Measurements from ENCODE around the gene SRL. TPM values are rescaled to one million over a fixed set of nuclear protein-coding genes. Genes with fewer than 3 reads are reported as not detected.

Gene SRL
- total RNA-seq, 5 donors from 2014 or later (not counting 1 experiment from before 2014, with no cell fraction given) = 0.06 TPM; not detected in 4

GRCh38 chr16:4280625-4281024 is 38.7 kb upstream of the SRL start:
- ChIA-PET POLR2A (no interaction called here), CTCF (no interaction called here)
- H3K4me3 Mint-ChIP-seq = no peak overlapping the region
- no peak overlapping the region for H3K27ac Mint-ChIP-seq
- Histone ChIP-seq H3K27me3 (replicated peaks in 1 of 2; ENCODE audit: control insufficient read depth in 2 of 2, extremely low read depth in 1 of 2, insufficient read depth in 2 of 2, low read length in 1 of 2) (peaks cover 0 to 21% of the 10 kb centered on the region in 2 experiments), H3K4me3 (ENCODE audit: control insufficient read depth in 1 of 2, extremely low read depth in 1 of 2, low read length in 1 of 2) (no peak overlapping the region), H3K4me1 (ENCODE audit: control insufficient read depth in 1 of 2, extremely low read depth in 1 of 2, insufficient read depth in 2 of 2, low read length in 2 of 2) (no peaks in the 10 kb centered on the region), H3K36me3 (ENCODE audit: control insufficient read depth in 2 of 2, extremely low read depth in 1 of 2, insufficient read depth in 1 of 2, low read length in 1 of 2) (no peaks in the 10 kb centered on the region), H3K9me3 (no peaks in the 10 kb centered on the region), H3K27ac (ENCODE audit: low read length) (no peak overlapping the region)
- peaks cover 8 to 13% of the 10 kb centered on the region in 2 donors for H3K27me3 Mint-ChIP-seq
- no peaks in the 10 kb centered on the region for H3K36me3 Mint-ChIP-seq
- DNase-seq = no peak
- 71% methylated on average over 1 of the region's 2 CpGs for WGBS (ENCODE audit: insufficient coverage)
- H3K9me3 Mint-ChIP-seq = peaks cover 0 to 3% (median 0%) of the 10 kb centered on the region in 3 donors
- peaks cover 0 to 8% (median 0%) of the 10 kb centered on the region in 3 donors for H3K4me1 Mint-ChIP-seq
- ATAC-seq (replicated peaks in 1 of 4) = no peak

- no peak overlapping the region for H3K27ac ChIP-seq (ENCODE audit: low read length)
- H3K4me3 Mint-ChIP-seq = no peak overlapping the region
- no peak for DNase-seq
- no peaks in the 10 kb centered on the region for H3K27me3 ChIP-seq (replicated peaks in 1 of 2; ENCODE audit: control insufficient read depth in 2 of 2, extremely low read depth in 1 of 2, insufficient read depth in 2 of 2, low read length in 1 of 2)
- H3K4me1 Mint-ChIP-seq = peaks cover 2 to 6% (median 3%) of the 10 kb centered on the region in 3 donors
- WGBS (ENCODE audit: insufficient coverage) = no CpG with 5 or more reads among the region's 2 CpGs
- ChIA-PET POLR2A (no interaction called here), CTCF (interaction anchor here in 1 of 2 donors (1.1 kb wide), 1 partner anchor 322 kb away, joined by 3 read pairs; no protein-coding TSS in a partner anchor)
- H3K4me3 ChIP-seq (ENCODE audit: control insufficient read depth in 1 of 2, extremely low read depth in 1 of 2, low read length in 1 of 2) = no peak overlapping the region
- ATAC-seq (replicated peaks in 1 of 4) = no peak
- no peaks in the 10 kb centered on the region for H3K27me3 Mint-ChIP-seq
- H3K9me3 ChIP-seq = no peaks in the 10 kb centered on the region
- H3K4me1 ChIP-seq (ENCODE audit: control insufficient read depth in 1 of 2, extremely low read depth in 1 of 2, insufficient read depth in 2 of 2, low read length in 2 of 2) = peaks cover 0 to 9% of the 10 kb centered on the region in 2 experiments
- peaks cover 0 to 3% (median 0%) of the 10 kb centered on the region in 3 donors for H3K9me3 Mint-ChIP-seq
- H3K27ac Mint-ChIP-seq = no peak overlapping the region
- no peaks in the 10 kb centered on the region for H3K36me3 Mint-ChIP-seq
- no peaks in the 10 kb centered on the region for H3K36me3 ChIP-seq (ENCODE audit: control insufficient read depth in 2 of 2, extremely low read depth in 1 of 2, insufficient read depth in 1 of 2, low read length in 1 of 2)
Measured at GRCh38 chr16:4277987-4278513, 36.2 kb upstream of the SRL start.

GRCh38 chr16:4275861-4276260 is 34.0 kb upstream of the SRL start:
- no peaks in the 10 kb centered on the region for H3K27me3 ChIP-seq (replicated peaks in 1 of 2; ENCODE audit: control insufficient read depth in 2 of 2, extremely low read depth in 1 of 2, insufficient read depth in 2 of 2, low read length in 1 of 2)
- WGBS (ENCODE audit: insufficient coverage) = 93% methylated on average over 5 of the region's 6 CpGs
- ATAC-seq (replicated peaks in 1 of 4) (no peak), DNase-seq (no peak)
- Mint-ChIP-seq H3K36me3 (no peaks in the 10 kb centered on the region), H3K4me1 (peaks cover 2 to 12% (median 5%) of the 10 kb centered on the region in 3 donors), H3K4me3 (no peak overlapping the region), H3K9me3 (peaks cover 0 to 3% (median 0%) of the 10 kb centered on the region in 3 donors), H3K27ac (no peak overlapping the region), H3K27me3 (no peaks in the 10 kb centered on the region)
- ChIA-PET CTCF (no interaction called here), POLR2A (no interaction called here)
- H3K9me3 ChIP-seq = no peaks in the 10 kb centered on the region
- no peaks in the 10 kb centered on the region for H3K36me3 ChIP-seq (ENCODE audit: control insufficient read depth in 2 of 2, extremely low read depth in 1 of 2, insufficient read depth in 1 of 2, low read length in 1 of 2)
- peaks cover 3 to 17% of the 10 kb centered on the region in 2 experiments for H3K4me1 ChIP-seq (ENCODE audit: control insufficient read depth in 1 of 2, extremely low read depth in 1 of 2, insufficient read depth in 2 of 2, low read length in 2 of 2)
- no peak overlapping the region for H3K4me3 ChIP-seq (ENCODE audit: control insufficient read depth in 1 of 2, extremely low read depth in 1 of 2, low read length in 1 of 2)
- no peak overlapping the region for H3K27ac ChIP-seq (ENCODE audit: low read length)

GRCh38 chr16:4273858-4274311 is 32.0 kb upstream of the SRL start:
- CTCF ChIA-PET = interaction anchor here in 1 of 2 donors (0.6 to 1.2 kb wide), 2 partner anchors 20 to 342 kb away, joined by 3 to 7 read pairs; no protein-coding TSS in a partner anchor

GRCh38 chr16:4272114-4272956 is 30.5 kb upstream of the SRL start:
- CTCF ChIA-PET = interaction anchor here (0.6 to 3.1 kb wide), 9 partner anchors 18 to 408 kb away, joined by 3 to 28 read pairs (median 5); no protein-coding TSS in a partner anchor
- H3K36me3 Mint-ChIP-seq = peaks cover 4% of the 10 kb centered on the region
- peak overlapping the region; percentile 85 to 88 (median 86) for H3K4me3 Mint-ChIP-seq
- under 1% methylated on average over 34 of the region's 79 CpGs for WGBS (ENCODE audit: insufficient coverage)
- no peaks in the 10 kb centered on the region for H3K9me3 Mint-ChIP-seq
- H3K27ac Mint-ChIP-seq = peak overlapping the region; percentile 88 to 91
- H3K27ac ChIP-seq (ENCODE audit: low read length) = no peak overlapping the region
- H3K27me3 Mint-ChIP-seq = no peaks in the 10 kb centered on the region
- H3K27me3 ChIP-seq (replicated peaks in 1 of 2; ENCODE audit: control insufficient read depth in 2 of 2, extremely low read depth in 1 of 2, insufficient read depth in 2 of 2, low read length in 1 of 2) = no peaks in the 10 kb centered on the region
- ATAC-seq (replicated peaks in 1 of 4) = peak; percentile 39 to 51 (median 48)
- DNase-seq = peak in 24 of 35 experiments; percentile 16 to 60 (median 32)
- H3K4me3 ChIP-seq (ENCODE audit: control insufficient read depth in 1 of 2, extremely low read depth in 1 of 2, low read length in 1 of 2) = peak overlapping the region; percentile 80 to 96
- POLR2A ChIA-PET = interaction anchor here in 1 of 2 donors (0.7 kb wide), 1 partner anchor 1757 kb away, joined by 4 read pairs; no protein-coding TSS in a partner anchor
- peaks cover 13 to 20% (median 19%) of the 10 kb centered on the region in 3 donors for H3K4me1 Mint-ChIP-seq
- peaks cover 3 to 25% of the 10 kb centered on the region in 2 experiments for H3K4me1 ChIP-seq (ENCODE audit: control insufficient read depth in 1 of 2, extremely low read depth in 1 of 2, insufficient read depth in 2 of 2, low read length in 2 of 2)
- H3K36me3 ChIP-seq (ENCODE audit: control insufficient read depth in 2 of 2, extremely low read depth in 1 of 2, insufficient read depth in 1 of 2, low read length in 1 of 2) = peaks cover 0 to 3% of the 10 kb centered on the region in 2 donors
- no peaks in the 10 kb centered on the region for H3K9me3 ChIP-seq

More at GRCh38 chr16:4273858-4274311, 32.0 kb upstream of the SRL start:
- H3K4me3 ChIP-seq (ENCODE audit: control insufficient read depth in 1 of 2, extremely low read depth in 1 of 2, low read length in 1 of 2) = peak overlapping the region; percentile 60 to 75
- H3K36me3 Mint-ChIP-seq = no peaks in the 10 kb centered on the region
- POLR2A ChIA-PET = interaction anchor here in 1 of 2 donors (0.7 kb wide), 1 partner anchor 78 kb away, joined by 7 read pairs; no protein-coding TSS in a partner anchor
- H3K27me3 ChIP-seq (replicated peaks in 1 of 2; ENCODE audit: control insufficient read depth in 2 of 2, extremely low read depth in 1 of 2, insufficient read depth in 2 of 2, low read length in 1 of 2) = no peaks in the 10 kb centered on the region
- 0% methylated on average over 14 of the region's 25 CpGs for WGBS (ENCODE audit: insufficient coverage)
- peak in 25 of 35 experiments; percentile 7 to 64 (median 39) for DNase-seq
- H3K9me3 Mint-ChIP-seq = no peaks in the 10 kb centered on the region
- H3K36me3 ChIP-seq (ENCODE audit: control insufficient read depth in 2 of 2, extremely low read depth in 1 of 2, insufficient read depth in 1 of 2, low read length in 1 of 2) = no peaks in the 10 kb centered on the region
- no peaks in the 10 kb centered on the region for H3K9me3 ChIP-seq
- peaks cover 3 to 25% of the 10 kb centered on the region in 2 experiments for H3K4me1 ChIP-seq (ENCODE audit: control insufficient read depth in 1 of 2, extremely low read depth in 1 of 2, insufficient read depth in 2 of 2, low read length in 2 of 2)
- H3K27ac ChIP-seq (ENCODE audit: low read length) = peak overlapping the region; percentile 29
- peaks cover 8 to 15% (median 12%) of the 10 kb centered on the region in 3 donors for H3K4me1 Mint-ChIP-seq
- H3K27ac Mint-ChIP-seq = peak overlapping the region; percentile 76 to 78
- peak overlapping the region; percentile 73 to 86 (median 82) for H3K4me3 Mint-ChIP-seq
- no peaks in the 10 kb centered on the region for H3K27me3 Mint-ChIP-seq
- peak in 3 of 4 experiments; percentile 2 to 4 (median 4) for ATAC-seq (replicated peaks in 1 of 4)
